ENCODE results near the gene EIF3I.

DNA sequence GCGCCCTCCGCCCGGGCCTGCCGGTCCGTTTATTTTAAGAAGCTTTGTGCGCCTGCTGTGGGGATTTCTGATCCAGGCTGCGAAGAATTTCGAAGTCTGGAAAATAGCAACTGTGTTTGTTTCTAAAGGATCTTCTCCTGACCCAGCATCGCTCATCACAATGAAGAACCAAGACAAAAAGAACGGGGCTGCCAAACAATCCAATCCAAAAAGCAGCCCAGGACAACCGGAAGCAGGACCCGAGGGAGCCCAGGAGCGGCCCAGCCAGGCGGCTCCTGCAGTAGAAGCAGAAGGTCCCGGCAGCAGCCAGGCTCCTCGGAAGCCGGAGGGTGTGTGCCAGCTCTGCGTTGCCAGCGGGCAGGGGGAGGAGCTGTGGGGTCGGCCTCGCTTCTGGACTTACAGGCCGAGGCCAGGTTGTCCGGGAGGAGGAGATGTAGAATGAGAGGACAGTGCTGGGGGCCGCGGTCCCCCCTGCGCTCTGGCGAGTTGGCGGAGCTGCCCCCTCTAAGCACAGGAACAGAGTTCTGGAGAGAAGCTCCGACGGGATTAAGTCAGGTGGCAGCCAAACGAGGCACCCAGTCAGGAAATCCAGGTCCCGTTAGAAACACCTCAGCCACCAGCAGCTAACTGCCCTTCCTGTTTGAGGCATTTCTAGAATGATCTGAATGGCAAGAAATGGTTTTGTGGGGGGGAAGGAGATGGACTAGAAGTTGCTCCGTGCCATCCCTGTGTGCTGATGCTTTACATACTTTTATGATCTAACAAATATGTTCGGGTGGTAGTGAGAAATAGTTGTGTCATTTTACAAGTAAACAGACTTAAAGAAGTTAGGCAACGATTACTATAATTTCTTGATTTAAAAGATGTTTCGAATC, 41.8 kb upstream of the EIF3I start:
- TF ChIP-seq EZH2 (IDR thresholded peaks at IDR 0.05; ENCODE audit: insufficient read depth, poor library complexity, severe bottlenecking), result no peak
- no peak for TF ChIP-seq EZH2phosphoT487 (IDR thresholded peaks at IDR 0.05; ENCODE audit: insufficient read depth, low read depth)

Data from GM23248 (cell line).